ENCODE results near the gene SCAF4. TPM values are rescaled to one million over a fixed set of nuclear protein-coding genes. Genes with fewer than 3 reads are reported as not detected.

Gene SCAF4
- polyA plus RNA-seq, 1 of the 3 experiments (the other 2 are of a cell fraction): 8.5 TPM

- Histone ChIP-seq H4K20me1 (ENCODE audit: insufficient read depth) (no peaks in the 10 kb centered on the region), H3K9ac (no peak overlapping the region), H3K36me3 (replicated peaks in 1 of 2; ENCODE audit: control insufficient read depth in 1 of 2, insufficient read depth in 2 of 2, low read length in 1 of 2) (no peaks in the 10 kb centered on the region), H3K4me1 (ENCODE audit: control insufficient read depth in 1 of 2, insufficient read depth in 2 of 2, low read depth in 1 of 2, low read length in 1 of 2) (no peaks in the 10 kb centered on the region), H3K27me3 (ENCODE audit: insufficient read depth) (no peaks in the 10 kb centered on the region), H3K27ac (ENCODE audit: low read depth in 2 of 2, low read length in 1 of 2) (no peak overlapping the region), H3K9me3 (no peaks in the 10 kb centered on the region), H3K9me2 (no peaks in the 10 kb centered on the region), H3K4me3 (ENCODE audit: low read depth in 2 of 2, low read length in 1 of 2) (no peak overlapping the region), H3F3A (replicated peaks; ENCODE audit: insufficient read depth) (no peaks in the 10 kb centered on the region), H2AFZ (ENCODE audit: low read depth) (no peak overlapping the region), H3K79me2 (ENCODE audit: insufficient read depth) (no peaks in the 10 kb centered on the region), H3K4me2 (no peak overlapping the region)
- 84% methylated on average over 3 of the region's 3 CpGs for WGBS (ENCODE audit: low lambda C conversion rate)
- no peak for DNase-seq
- CTCF ChIA-PET: no interaction called here
- POLR2A ChIA-PET: no interaction called here
- TF ChIP-seq FOSL2 (IDR thresholded peaks at IDR 0.05; ENCODE audit: borderline replicate concordance, low read depth): no peak
- no peak for TF ChIP-seq NFIC (IDR thresholded peaks at IDR 0.05; ENCODE audit: borderline replicate concordance)
- no peak for TF ChIP-seq CHD2 (IDR thresholded peaks at IDR 0.05; ENCODE audit: low read length, partially characterized antibody)
- TF ChIP-seq RFX5 (IDR thresholded peaks at IDR 0.05; ENCODE audit: low read length): no peak
Measured at GRCh38 chr21:31622397-31622796, 109.5 kb downstream of the SCAF4 start.

Small RNA genes within 50 kb of the gene (small RNA-seq; reads per million reads assigned to genes)
- 0 to 3.1 (median 0) reads per million in 7 experiments for gene RF01241

Other genes starting within 250 kb of the SCAF4 start
- gene SOD1, start 72.4 kb downstream of the SCAF4 start, polyA plus RNA-seq (2012; rRNA removed): 507 and 572 TPM in 2 replicates
- gene HUNK, start 140.9 kb upstream of the SCAF4 start, polyA plus RNA-seq (2012; rRNA removed): 0.28 and 0.31 TPM in 2 replicates

All from SK-N-SH (cell line).